Measurements from ENCODE around the gene SNRNP27.
"Not testable (repeated sequence)": the region's sequence is repeated elsewhere in the genome, so short reads cannot be mapped to it uniquely, and the experiment has no call there.

SNRNP27 gene, protein sequence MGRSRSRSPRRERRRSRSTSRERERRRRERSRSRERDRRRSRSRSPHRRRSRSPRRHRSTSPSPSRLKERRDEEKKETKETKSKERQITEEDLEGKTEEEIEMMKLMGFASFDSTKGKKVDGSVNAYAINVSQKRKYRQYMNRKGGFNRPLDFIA

DNA sequence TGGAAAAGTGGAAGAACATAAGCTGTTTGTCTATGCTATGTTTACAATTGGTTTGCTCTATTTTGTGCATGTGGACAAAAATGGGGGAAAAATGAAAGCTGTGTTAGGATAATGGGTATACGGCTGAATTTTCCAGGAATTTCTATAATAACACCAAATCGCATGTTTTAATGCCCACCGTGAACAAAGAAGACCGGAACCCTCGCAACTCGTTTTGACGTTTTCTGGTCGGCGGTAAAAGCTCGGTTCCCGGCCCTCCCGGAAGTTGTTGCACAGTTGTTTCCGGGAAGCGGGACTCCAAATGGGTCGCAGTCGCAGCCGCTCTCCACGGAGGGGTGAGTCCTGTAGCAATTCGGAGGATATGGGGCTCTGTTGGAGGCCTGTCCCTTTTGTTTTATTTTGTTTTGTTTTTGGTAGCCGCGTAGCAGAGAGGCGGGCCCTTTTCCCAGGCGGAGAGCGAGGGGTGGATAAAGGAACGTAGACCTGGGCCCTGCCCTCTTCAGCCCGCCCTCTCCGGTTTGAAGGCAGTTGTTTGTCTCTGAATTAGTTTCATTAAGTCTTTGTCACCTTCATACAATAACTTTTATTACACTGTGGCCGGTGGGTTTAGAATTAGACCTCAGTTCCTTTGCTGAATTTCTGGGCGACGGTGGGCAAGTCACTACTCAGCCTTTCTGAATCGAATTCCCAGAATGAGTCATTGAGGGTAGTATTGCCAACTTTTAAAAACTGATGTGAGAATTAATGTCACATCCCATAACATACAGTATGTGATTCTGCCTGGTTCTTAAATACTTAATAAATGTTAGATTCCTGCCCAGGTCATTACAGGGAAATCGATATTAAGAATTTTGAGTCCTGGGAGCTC lies at the start of gene SNRNP27:
SNRNP27 (plus strand) TSS at position 273 of the 868 bp plus-strand sequence; CDS start at position 302, 29 bp downstream.
- peak; percentile 48 for DNase-seq

DNA sequence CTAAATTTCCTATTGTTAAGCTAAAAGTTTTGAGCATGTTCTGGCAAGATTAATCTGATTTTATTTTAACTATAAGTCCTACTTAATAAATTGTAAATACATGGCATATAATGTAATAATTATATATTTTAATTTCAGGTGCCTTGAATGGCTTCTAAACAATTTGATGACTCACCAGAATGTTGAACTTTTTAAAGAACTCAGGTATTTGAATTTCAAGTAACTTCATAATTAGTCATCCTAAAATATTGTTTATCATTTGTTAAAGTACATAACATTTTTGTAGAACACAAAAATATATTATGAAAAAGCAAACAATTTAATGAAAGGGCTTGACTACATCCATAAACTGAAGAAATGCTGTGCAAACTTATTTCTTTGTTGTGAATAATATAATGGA lies 49.8 kb upstream of the SNRNP27 start:
- DNase-seq, result no peak

DNA sequence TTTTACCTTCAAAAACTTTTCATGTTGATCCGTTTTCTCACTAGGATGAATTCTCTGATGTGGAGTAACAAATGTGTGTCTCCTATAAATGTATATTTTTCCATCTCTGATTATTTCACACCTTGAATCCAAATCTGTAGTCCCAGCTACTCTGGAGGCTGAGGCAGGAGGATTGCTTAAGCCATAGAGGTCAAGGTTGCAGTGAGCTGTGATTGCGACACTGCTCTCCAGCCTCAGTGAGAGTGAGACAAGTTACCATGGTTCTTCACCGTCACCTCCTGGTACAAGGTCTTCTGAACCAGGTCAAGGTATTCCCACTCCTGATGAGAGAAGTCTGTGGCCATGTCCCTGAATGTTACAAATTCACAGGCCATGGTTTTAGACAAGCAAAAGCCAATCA lies 49.2 kb upstream of the SNRNP27 start:
- no peak for DNase-seq

DNA sequence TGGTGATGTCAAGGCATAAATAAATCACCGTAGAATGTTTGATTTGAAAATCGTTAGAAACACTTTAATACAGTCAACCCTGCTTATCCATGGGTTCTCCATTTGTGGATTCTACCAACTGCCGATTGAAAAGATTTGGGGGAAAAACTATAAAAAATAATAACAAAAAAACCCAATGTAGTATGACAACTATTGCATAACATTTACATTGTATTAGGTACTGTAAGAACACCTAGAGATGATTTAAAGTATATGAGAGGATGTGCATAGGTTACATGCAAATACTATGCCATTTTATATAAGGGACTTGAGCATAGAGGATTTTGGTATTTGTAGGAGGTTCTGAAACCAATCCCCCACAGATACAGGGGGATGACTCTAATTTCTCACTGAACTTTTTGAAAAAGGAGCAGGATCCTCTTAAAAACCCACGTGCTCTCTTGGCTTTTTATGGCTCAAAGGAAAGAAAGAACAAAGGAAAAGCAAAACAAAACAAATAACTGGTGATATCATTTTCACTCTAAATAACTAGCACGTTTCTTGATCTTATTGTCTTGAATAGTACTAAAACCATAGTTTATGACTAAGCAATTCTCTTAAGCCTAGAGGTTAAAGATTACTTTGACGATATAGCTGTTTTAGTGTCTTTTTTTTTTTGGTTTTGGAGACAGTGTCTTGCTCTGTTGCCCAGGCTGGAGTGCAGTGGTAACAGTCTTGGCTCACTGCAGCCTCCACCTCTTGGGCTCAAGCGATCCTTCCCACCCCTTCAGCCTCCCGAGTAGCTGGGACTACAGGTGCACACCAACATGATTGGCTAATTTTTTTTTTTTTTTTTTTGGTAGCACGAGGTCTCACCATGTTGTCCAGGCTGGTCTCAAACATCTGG lies 47.3 kb upstream of the SNRNP27 start:
- DNase-seq, result no peak

DNA sequence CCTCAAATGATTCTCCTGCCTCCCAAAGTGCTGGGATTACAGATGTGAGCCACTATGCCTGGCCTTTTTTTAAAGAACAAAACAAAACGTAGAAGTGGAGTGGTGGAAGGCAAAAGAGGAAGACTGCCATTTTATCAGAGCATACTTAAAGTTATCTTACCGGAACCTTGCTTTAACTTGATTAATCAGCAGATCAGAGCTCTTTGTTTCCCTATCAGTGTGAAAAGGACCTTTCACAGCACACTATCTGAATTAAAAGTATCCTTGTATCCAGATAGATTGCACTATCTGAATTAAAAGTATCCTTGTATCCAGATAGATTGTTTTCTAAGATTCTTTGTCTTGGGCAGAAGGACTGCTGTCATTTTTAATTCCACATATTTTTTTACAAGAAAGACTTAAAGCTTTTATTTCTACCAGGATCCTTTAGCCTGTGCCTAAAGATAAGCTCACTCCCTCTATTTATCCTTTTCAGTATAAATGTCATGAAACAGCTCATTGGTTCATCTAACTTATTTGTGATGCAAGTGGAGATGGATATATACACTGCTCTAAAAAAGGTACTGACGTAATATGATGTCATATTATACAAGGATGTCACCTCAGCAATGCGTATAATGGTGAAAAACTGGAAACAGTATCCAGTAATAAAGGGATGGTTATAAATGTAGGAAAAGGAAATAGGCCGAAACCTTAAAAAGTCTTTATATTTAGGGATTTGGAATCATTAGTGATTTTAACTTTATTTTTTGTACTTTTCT lies 46.5 kb upstream of the SNRNP27 start:
- no peak for DNase-seq

DNA sequence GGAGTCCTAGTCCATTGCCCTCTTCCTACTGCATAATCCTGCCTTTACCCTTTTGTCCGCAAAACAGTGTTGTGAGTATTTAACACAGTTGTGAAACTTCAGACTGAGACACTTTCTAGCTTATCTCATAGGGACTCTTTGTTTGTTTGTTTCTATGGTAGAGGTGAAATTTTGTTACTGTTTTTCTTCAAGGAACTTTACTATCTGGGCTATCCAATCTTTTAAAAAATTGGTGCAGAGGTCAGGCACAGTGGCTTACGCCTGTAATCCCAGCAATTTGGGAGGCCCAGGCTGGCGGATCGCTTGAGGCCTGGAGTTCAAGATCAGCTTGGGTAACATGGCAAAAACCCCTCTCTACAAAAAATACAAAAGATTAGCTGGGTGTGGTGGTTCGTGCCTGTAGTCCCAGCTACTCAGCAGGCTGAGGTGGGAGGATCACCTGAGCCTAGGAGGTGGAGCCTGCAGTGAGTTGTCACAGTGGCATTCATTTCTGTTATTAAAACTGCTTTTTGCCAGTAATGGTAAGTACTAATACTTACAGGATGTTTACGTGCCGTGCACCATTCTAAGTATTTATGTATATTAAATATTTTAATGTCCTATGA lies 45.5 kb upstream of the SNRNP27 start:
- no peak for DNase-seq

DNA sequence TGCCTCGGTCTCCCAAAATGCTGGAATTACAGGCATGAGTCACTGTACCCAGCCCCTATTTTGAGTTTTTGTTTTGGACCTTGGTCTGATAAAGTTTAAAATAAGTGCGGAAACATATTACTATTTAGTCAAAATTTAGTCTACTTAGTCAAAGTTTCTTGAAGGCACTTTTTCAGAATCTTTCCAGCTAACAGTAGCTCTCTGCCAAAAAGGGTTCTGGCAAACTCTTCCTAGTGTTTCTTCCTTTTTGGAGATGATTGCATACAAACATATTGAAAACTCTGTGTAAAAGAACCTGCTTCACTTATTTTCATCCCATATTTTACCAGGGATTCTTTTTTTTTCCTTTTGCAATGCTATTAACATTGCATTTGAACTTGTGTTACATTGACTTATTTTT lies 35.5 kb upstream of the SNRNP27 start:
- no peak for DNase-seq

DNA sequence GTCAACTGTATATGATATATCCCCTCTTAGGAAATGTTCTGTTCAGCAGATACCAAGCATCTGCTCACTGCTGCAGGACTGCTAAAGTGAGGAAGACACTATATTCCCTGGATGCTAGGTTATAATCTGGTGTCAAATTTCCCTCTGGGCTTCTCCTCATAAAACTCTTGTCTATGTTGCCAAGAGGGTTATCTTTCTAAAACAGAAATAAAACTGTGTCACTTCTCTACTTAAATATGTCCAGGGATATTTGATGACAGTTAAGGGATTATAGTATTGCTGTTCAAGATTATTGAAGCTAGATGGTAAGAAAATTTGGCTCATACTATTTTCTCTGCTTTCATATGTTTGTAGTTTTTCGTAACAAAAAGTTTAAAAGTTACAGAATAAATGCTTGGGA lies 30.5 kb upstream of the SNRNP27 start:
- no peak for DNase-seq

DNA sequence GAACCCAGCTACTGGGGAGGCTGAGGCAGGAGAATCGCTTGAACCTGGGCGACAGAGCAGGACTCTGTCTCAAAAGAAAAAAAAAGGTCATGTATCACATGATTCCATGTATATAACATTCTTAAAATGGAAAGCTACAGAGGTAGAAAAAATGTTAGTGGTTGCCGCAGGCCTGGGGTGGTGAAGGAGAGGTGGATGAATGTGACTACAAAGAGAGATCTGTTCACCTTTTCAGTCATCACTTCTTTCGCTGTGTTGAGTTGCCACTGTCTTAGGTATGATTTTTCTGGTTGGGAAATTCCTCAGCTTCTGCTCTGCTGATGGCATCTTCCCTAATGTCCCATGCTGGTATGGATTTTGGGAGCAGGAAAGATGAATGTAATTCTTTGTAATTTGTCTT lies 5.3 kb upstream of the SNRNP27 start:
- no peak for DNase-seq

DNA sequence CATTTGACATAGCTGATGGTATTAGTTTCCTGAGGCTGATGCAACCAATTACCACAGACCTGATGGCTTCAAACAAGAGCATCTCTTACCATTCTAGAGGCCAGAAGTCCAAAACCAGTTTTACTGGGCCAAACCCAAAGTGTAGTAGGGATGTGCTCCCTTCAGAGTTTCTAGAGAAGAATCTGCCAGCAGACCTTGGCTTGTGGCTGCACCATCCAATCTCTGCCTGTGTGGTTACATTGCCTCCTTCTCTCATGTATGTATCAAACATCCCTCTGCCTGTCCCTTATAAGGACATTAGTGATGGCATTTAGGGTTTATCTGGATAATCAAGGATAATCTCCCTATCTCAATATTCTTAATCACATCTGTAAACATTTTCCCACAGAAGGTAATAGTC lies 4.5 kb upstream of the SNRNP27 start:
- no peak for DNase-seq

DNA sequence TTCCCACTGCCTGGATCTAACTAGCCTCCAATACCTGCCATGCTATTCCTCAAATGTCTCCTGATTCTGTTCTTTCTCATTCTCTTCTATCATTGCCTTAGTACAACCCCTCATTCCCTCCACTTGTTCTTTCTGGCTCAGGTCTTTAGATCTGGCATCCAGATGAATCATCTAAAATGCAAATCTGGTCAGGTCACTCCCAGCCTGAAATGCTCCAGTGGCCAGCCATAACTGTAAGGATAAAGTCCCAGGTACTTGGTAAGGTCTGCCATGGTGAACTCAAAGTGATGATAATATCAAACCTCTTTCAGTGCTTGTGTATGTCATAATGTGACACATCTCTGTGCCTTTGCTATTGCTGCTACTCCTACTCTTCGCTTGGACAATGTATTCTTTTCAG lies 2.9 kb upstream of the SNRNP27 start:
- no peak for DNase-seq

DNA sequence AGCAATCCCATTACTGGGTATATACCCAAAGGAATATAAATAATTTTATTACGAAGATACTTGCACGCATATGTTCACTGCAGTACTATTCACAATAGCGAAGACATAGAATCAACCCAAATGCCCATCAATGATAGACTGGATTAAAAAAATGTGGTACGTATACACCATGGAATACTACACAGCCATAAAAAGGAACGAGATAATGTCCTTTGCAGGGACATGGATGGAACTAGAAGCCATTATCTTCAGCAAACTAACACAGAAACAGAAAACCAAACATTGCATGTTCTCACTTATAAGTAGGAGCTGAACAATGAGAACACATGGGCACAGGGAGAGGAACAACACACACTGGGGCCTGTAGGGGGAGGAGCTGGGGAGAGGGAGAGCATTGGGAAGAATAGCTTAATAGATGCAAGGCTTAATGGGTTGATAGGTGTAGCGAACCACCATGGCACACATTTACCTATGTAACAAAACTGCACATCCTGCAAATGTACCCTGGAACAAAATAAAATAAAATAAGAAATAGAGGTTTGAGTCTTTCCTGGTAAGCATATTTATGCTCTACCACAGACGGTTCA lies 825 bp upstream of the SNRNP27 start:
- DNase-seq, result not testable (repeated sequence)

DNA sequence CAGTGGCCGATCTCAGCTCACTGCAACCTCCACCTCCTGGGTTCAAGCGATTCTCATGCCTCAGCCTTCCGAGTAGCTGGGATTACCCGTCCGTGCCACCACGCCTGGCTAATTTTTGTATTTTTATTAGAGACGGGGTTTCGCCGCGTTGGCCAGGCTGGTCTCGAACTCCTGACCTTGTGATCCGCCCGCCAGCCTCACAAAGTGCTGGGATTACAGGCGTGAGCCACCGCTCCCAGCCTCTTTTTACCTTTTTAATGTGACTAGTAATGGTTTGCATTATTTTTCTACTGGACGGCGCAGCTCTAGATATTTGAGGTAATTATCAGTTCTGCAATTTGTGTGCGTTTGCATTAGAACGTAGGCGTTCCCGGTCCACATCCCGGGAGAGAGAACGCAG lies 981 bp downstream of the SNRNP27 start:
- not testable (repeated sequence) for DNase-seq

DNA sequence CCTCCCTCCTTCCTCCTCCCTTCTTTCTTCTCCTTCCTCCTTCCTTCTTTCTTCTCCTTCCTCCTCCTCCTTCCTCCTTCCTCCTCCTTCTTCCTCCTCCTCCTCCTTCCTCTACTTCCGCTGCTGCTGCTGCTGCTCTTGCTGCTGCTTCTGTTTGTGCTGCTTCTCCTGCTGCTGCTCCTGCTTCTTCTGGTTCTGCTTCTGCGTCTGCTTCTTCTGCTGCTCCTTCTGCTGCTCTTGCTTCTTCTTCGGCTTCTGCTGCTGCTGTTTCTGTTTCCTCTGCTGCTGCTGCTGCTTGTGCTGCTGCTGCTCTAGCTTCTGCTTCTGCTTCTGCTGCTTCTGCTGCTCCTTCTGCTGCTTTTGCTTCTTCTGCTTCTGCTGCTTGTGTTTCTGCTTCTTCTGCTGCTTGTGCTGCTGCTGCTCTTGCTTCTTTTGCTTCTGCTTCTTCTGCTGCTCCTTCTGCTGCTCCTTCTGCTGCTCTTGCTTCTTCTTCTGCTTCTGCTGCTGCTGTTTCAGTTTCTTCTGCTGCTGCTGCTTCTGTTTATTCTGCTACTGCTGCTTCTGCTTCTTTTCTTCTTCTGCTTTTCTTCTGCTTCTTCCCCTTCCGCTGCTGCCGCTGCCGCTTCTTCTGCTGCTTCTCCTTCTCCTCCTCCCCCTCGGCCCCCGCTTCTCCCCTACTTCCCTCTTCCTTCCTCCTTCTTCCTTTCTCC lies 8.6 kb downstream of the SNRNP27 start:
- no peak for DNase-seq

DNA sequence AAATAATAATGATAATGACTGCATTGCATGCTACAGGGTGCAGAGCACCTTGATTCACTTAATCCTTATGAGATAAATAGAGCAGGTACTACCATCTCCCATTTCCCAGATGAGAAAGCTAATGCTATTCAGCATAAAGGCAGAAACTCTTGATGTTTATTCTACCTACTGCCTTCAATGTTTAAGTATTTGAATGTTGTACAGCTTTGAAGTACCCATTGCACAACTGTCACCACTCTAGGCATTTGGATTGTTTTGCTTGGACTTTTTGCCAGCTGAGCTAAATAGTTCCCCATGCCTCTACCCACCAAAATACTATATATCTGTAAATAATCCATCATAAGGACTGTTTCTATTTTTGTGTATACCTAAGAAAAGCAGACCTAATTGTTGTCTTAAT lies 13.5 kb downstream of the SNRNP27 start:
- DNase-seq, result no peak

DNA sequence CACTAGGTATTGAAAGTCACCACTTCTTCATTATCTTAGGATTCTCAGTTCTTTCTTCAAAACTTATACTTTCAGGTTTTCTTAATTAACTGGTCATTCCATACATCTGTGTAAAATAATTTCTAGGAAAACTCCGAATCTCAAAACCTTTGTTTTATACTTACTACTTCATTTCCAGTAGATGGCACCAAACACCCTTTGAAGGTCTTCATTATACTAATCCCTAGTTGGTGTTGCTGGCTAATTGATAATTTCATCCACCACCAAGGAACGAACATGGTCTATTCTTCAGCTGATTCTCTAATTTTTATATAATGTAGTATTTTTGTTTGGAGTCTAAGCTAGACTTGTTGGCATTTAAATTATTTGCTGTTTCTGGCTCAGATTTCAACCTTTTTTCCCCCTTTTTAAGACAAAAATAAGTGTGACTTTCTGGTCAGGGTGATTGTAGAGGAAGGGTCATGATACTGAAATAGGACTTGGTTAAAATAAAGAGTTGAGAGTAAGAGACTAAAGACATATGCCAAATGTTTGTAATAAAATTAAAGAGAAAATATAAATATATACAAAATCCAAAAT lies 18.3 kb downstream of the SNRNP27 start:
- DNase-seq, result no peak

DNA sequence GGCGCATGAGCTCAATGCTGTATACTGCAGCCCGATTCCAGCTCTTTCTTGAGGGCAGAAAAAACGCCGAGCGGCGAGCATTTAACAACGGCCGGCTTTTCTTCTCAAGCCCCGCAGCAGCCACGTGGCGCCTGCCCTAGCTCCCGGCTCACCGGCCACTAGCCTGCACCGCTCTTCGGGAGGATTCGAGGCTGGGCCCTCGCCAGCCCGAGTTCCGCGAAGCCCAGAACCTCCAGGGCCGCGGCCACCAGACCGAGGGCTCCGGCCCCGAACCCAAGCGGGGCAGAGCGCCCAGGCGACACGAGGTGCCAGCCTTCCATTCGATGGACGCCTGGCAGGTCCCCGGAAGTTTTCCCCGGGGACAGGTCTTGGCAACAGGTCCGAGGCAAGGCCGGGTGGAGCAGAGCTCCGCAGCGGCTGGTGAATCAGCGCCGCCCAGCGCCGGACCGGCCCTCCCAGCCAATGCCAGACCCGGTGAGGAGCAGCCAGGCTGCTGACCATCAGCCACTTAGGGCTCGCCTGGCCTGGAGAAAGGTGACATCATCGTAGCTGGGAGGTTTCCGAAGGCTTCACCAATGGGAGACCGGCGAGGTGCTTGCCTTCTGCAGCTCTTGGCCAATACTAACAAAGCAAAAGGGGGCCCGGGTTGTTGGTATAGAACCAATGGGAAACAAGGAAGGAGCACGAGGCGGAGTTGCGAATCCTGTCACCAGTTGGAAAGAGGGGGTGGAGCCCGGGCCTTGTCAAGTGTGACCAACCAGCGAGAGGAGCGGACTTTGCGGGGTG lies 20.6 kb downstream of the SNRNP27 start:
- DNase-seq, result peak; percentile 99

DNA sequence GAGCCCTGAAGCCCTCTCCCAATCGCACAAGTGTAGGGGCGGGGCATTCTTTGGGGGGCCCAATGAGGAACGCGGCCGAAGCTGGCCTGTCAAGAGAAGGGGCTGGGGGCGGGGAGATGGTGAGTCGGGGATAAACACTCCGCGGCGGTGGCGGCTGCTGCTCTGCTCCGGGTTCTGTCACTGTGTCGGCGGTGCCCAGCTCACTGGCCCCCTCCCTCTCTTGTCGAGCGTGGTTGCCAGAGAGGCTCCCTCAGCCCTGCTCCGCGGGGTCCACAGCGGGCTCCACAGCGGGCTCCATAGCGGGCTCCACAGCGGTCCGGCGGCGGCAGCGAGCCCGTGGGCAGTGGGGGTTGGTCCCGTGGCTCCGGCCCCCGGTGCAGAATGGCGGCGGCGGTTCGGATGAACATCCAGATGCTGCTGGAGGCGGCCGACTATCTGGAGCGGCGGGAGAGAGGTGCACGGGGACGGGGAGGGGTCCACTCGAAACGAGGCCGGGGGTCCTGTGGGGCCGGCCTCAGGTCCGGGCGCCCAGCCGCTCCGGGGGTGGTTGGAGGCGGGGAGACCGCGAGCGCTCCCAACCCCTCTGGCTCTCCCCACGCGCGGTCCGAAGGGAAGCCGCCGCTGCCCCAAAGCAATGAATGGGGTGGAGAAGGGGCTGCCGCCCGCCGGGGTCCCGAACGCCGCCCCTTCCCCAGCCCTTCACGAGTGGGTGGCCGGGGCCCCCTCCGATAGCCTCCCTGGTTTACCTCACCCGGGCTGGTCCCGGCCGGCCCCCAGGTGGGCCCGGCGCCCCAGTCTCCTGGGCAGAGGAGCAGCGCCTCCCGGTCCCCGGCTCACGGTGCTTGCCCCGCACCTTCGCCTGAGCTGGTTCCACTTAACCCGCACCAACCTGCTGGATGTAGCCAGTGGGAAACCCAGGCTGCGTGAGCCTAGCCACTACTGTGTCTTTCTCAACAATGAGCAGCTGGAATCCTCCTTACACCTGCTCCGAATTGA lies 21.5 kb downstream of the SNRNP27 start, which contains the start of gene MXD1:
MXD1 (plus strand) TSS at position 160 of the 996 bp plus-strand sequence; CDS start at position 382, 222 bp downstream.
- DNase-seq, result no peak

DNA sequence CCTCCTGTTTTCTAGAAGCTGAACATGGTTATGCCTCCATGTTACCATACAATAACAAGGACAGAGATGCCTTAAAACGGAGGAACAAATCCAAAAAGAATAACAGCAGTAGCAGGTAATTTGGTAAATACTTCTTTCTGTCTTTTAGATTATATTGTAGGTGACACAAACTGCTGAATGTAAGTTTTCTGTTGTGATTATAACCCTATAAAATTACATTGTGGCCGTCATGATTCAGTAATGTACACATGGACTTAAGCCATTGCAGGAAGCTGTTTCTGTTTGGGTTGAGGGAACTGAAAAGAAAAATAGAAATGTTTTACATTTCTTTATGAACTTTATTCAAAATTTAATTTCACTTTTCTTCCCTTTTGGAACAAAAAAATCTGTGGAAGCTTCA lies 22.4 kb downstream of the SNRNP27 start:
- no peak for DNase-seq
